ENCODE data around the gene OTULIN.

- TF ChIP-seq CTCF (IDR thresholded peaks at IDR 0.05) (no peak), POLR2A (IDR thresholded peaks at IDR 0.05) (no peak)
Observed at GRCh38 chr5:14635656-14636055, 28.9 kb upstream of the OTULIN start.
